ENCODE data around the gene HYI. TPM values are rescaled to one million over a fixed set of nuclear protein-coding genes. Genes with fewer than 3 reads are reported as not detected.
A peak's percentile ranks its signal among the peaks of the same experiment; 100 is the strongest.

Gene HYI
- total and polyA plus RNA-seq, 3 donors from 2014 or later, result 20.1 to 35.5 (median 21.2) TPM

- no peaks in the 10 kb centered on the region for H3K36me3 ChIP-seq (ENCODE audit: low read depth, missing control alignments)
- intact Hi-C loops (cut with DNase I; ENCODE audit: low total_unique reads), result no loop called here
- no peaks in the 10 kb centered on the region for H3K9me3 ChIP-seq
- DNase-seq, result peak; percentile 12
- no peak overlapping the region for H3K4me3 ChIP-seq
- TF ChIP-seq POLR2A (IDR thresholded peaks at IDR 0.05) (no peak), CTCF (IDR thresholded peaks at IDR 0.05) (no peak)
- no peaks in the 10 kb centered on the region for H3K27me3 ChIP-seq
- peaks cover 5% of the 10 kb centered on the region for H3K4me1 ChIP-seq
- 90 to 95% methylated on average over 7 to 11 of the region's 11 CpGs for WGBS, 2 donors
- H3K27ac ChIP-seq, result no peak overlapping the region
These were observed 4.6 kb downstream of the HYI start for GRCh38 chr1:43448955-43449707.

GRCh38 chr1:43447891-43448708 lies 5.6 kb downstream of the HYI start:
- intact Hi-C loops (cut with DNase I; ENCODE audit: low total_unique reads), result no loop called here
- H3K4me1 ChIP-seq, result peaks cover 4% of the 10 kb centered on the region
- H3K36me3 ChIP-seq (ENCODE audit: low read depth, missing control alignments), result no peaks in the 10 kb centered on the region
- H3K4me3 ChIP-seq, result no peak overlapping the region
- H3K27me3 ChIP-seq, result no peaks in the 10 kb centered on the region
- 86 to 87% methylated on average over 6 to 24 of the region's 25 CpGs for WGBS, 2 donors
- no peak overlapping the region for H3K27ac ChIP-seq
- TF ChIP-seq POLR2A (IDR thresholded peaks at IDR 0.05) (no peak), CTCF (IDR thresholded peaks at IDR 0.05) (no peak)
- no peaks in the 10 kb centered on the region for H3K9me3 ChIP-seq
- peak; percentile 12 for DNase-seq

GRCh38 chr1:43446881-43447835 lies 6.6 kb downstream of the HYI start:
- Histone ChIP-seq H3K27me3 (no peaks in the 10 kb centered on the region), H3K9me3 (no peaks in the 10 kb centered on the region), H3K36me3 (ENCODE audit: low read depth, missing control alignments) (no peaks in the 10 kb centered on the region), H3K4me1 (no peaks in the 10 kb centered on the region), H3K4me3 (no peak overlapping the region), H3K27ac (no peak overlapping the region)
- DNase-seq, result no peak
- 90 to 95% methylated on average over 17 to 19 of the region's 19 CpGs for WGBS, 2 donors
- TF ChIP-seq POLR2A (IDR thresholded peaks at IDR 0.05), result no peak
- TF ChIP-seq CTCF (IDR thresholded peaks at IDR 0.05), result no peak
- intact Hi-C loops (cut with DNase I; ENCODE audit: low total_unique reads), result no loop called here

GRCh38 chr1:43446388-43446740 lies 7.4 kb downstream of the HYI start:
- intact Hi-C loops (cut with DNase I; ENCODE audit: low total_unique reads), result no loop called here
- Histone ChIP-seq H3K4me3 (no peak overlapping the region), H3K36me3 (ENCODE audit: low read depth, missing control alignments) (no peaks in the 10 kb centered on the region), H3K9me3 (no peaks in the 10 kb centered on the region), H3K27ac (no peak overlapping the region), H3K4me1 (no peaks in the 10 kb centered on the region), H3K27me3 (no peaks in the 10 kb centered on the region)
- WGBS, 2 donors, result 94 to 96% methylated on average over 4 of the region's 4 CpGs
- TF ChIP-seq POLR2A (IDR thresholded peaks at IDR 0.05) (no peak), CTCF (IDR thresholded peaks at IDR 0.05) (no peak)
- DNase-seq, result no peak
